Non-pigmented ciliary epithelial cell (primary cell): ENCODE data around the gene LAMP5.

Experiments used
- DNase-seq: peaks from one replicate; pipeline ENCODE4 v3.0.0-alpha.2; 2010; ENCODE audit warnings: low read depth

Gene LAMP5

GRCh38 chr20:9535449-9535848, 21.1 kb downstream of the LAMP5 start:
- no peak for DNase-seq

GRCh38 chr20:9543214-9543613, 28.8 kb downstream of the LAMP5 start:
- DNase-seq, result no peak

GRCh38 chr20:9550283-9550682, 35.9 kb downstream of the LAMP5 start:
- DNase-seq, result no peak

- DNase-seq, result no peak
Observed at GRCh38 chr20:9550871-9551270, 36.5 kb downstream of the LAMP5 start.

- no peak for DNase-seq
Observed at GRCh38 chr20:9551808-9552550, 37.6 kb downstream of the LAMP5 start.

GRCh38 chr20:9555781-9556180, 41.4 kb downstream of the LAMP5 start:
- DNase-seq, result no peak

GRCh38 chr20:9557411-9557810, 43.0 kb downstream of the LAMP5 start:
- DNase-seq, result no peak

GRCh38 chr20:9565910-9566550, 51.6 kb downstream of the LAMP5 start:
- no peak for DNase-seq

GRCh38 chr20:9566977-9567376, 52.6 kb downstream of the LAMP5 start:
- no peak for DNase-seq

- DNase-seq, result no peak
Observed at GRCh38 chr20:9570612-9571011, 56.2 kb downstream of the LAMP5 start.

- DNase-seq, result no peak
Observed at GRCh38 chr20:9571783-9572182, 57.4 kb downstream of the LAMP5 start.

GRCh38 chr20:9572670-9573069, 58.3 kb downstream of the LAMP5 start:
- DNase-seq, result no peak

GRCh38 chr20:9573335-9574151, 59.2 kb downstream of the LAMP5 start:
- DNase-seq, result no peak

GRCh38 chr20:9574181-9574580, 59.8 kb downstream of the LAMP5 start:
- no peak for DNase-seq

- no peak for DNase-seq
Observed at GRCh38 chr20:9574776-9575175, 60.4 kb downstream of the LAMP5 start.

GRCh38 chr20:9575836-9576235, 61.4 kb downstream of the LAMP5 start:
- no peak for DNase-seq

- DNase-seq, result no peak
Observed at GRCh38 chr20:9576695-9577094, 62.3 kb downstream of the LAMP5 start.

GRCh38 chr20:9577397-9577796, 63.0 kb downstream of the LAMP5 start:
- no peak for DNase-seq

GRCh38 chr20:9578594-9578993, 64.2 kb downstream of the LAMP5 start:
- no peak for DNase-seq
